Thyroid gland (tissue), 4 donors: ENCODE data around the gene NF1. TPM values are rescaled to one million over a fixed set of nuclear protein-coding genes. Genes with fewer than 3 reads are reported as not detected.

Experiments used
- DNase-seq, 2 donors: peaks; one replicate each; pipeline ENCODE4 v3.0.0-alpha.2; 2019
- H3K27ac ChIP-seq, 3 donors: fragments of 200-600 bp; sonication (generic); 1 replicate in 2 of 3; 2 replicates in 1 of 3; pipeline ENCODE4 v1.5.1; 2016 to 2019; ENCODE audit warnings: mild to moderate bottlenecking in 1 of 3, moderate library complexity in 1 of 3
- H3K27me3 ChIP-seq: fragments of 200-600 bp; sonication (generic); one replicate; pipeline ENCODE4 v1.5.1; 2019
- H3K36me3 ChIP-seq, 2 donors: fragments of 200-600 bp; sonication (generic); one replicate each; pipeline ENCODE4 v1.5.1; 2016 to 2019
- H3K4me1 ChIP-seq, 2 donors: fragments of 200-600 bp; sonication (generic); one replicate each; pipeline ENCODE4 v1.5.1; 2017 to 2019
- H3K4me3 ChIP-seq, 3 donors: fragments of 200-600 bp; sonication (generic); replicated peaks in 1 of 3; 1 replicate in 2 of 3; 2 replicates in 1 of 3; pipeline ENCODE4 v1.5.1; 2016; ENCODE audit warnings: mild to moderate bottlenecking in 1 of 3
- H3K9me3 ChIP-seq: fragments of 200-600 bp; sonication (generic); one replicate; pipeline ENCODE4 v1.5.1; 2017
- POLR2A ChIP-seq, 2 donors: fragments of 450-650 bp; IDR thresholded peaks; one replicate each; pipeline ENCODE4 v1.6.1; 2017; ENCODE audit warnings: antibody characterized with exemption in 2 of 2, mild to moderate bottlenecking in 2 of 2, moderate library complexity in 1 of 2
- WGBS, 2 donors: methylation state at CpG; one replicate each; pipeline ENCODE4 v1.1.5; 2017; 5-methylcytosine and 5-hydroxymethylcytosine counted together
- intact Hi-C: fragments of 100-400 bp; cut with DNase I; formaldehyde crosslinking; loops from one replicate; pipeline ENCODE4 v1.15.1; 2023
- total RNA-seq, 4 donors: library from RNA; depleted of rRNA; stranded (reverse); fragments of >200 nt; gene quantifications; one replicate each; pipeline ENCODE4 v1.2.3, GENCODE V29; 2016
- TF ChIP-seq, protein P1 (sequence below), 6 experiments: fragments of 200-600 bp in 3 of 6; fragments of 450-650 bp in 3 of 6; sonication (generic) in 3 of 6; IDR thresholded peaks; one replicate each; pipeline ENCODE4 v1.5.1; 2016 to 2019; ENCODE audit warnings: antibody characterized with exemption in 6 of 6, mild to moderate bottlenecking in 2 of 6, inconsistent platforms in 1 of 6, moderate library complexity in 1 of 6

The NF1 gene
- total RNA-seq, 4 donors from 2014 or later: 102 to 208 (median 129) TPM

DNA sequence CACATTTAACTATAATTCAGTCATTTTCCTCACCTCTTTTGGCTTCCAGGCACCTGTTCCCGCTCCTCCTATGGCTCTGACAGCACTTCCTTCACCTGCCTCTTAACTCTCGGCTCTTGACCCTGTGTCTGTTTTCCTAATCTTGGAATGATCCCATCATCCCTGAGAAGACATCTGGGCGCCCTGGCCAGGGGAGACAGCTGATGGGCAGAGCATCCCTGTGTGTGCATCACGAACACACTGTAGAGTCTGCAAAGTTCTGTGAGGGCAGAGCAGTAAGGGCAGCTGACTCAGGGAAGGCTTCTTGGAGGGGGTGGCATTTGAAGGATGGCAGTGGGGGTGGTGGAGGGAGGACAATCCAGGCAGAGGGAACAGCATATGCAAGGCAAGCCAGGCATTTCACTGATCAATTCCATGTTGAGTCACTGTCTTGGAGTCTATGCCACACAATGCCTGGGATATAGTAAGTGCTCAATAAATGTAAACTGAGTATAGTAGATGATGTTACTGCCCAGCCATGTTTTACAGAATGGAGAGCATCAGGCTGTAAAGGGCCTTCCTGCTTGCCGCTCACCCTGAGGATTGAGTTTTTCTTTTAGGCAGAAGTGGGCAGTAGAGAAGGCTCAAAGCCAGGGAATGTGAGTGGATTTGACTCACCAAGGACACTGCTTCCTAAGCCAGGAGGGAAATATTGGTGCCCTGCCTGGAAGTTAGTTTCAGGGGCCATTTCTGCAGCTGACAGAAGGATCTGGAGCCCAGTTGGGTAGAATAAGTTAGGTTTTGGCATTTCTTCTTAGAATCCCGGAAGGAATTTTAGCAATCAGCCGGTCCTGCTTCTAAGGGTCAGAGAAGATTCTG lies 290.9 kb downstream of the NF1 start:
- TF ChIP-seq POLR2A (IDR thresholded peaks at IDR 0.05): no peak
- TF ChIP-seq, protein P1, sequence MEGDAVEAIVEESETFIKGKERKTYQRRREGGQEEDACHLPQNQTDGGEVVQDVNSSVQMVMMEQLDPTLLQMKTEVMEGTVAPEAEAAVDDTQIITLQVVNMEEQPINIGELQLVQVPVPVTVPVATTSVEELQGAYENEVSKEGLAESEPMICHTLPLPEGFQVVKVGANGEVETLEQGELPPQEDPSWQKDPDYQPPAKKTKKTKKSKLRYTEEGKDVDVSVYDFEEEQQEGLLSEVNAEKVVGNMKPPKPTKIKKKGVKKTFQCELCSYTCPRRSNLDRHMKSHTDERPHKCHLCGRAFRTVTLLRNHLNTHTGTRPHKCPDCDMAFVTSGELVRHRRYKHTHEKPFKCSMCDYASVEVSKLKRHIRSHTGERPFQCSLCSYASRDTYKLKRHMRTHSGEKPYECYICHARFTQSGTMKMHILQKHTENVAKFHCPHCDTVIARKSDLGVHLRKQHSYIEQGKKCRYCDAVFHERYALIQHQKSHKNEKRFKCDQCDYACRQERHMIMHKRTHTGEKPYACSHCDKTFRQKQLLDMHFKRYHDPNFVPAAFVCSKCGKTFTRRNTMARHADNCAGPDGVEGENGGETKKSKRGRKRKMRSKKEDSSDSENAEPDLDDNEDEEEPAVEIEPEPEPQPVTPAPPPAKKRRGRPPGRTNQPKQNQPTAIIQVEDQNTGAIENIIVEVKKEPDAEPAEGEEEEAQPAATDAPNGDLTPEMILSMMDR (IDR thresholded peaks at IDR 0.05): no peak
- no peaks in the 10 kb centered on the region for H3K27me3 ChIP-seq
- no peaks in the 10 kb centered on the region for H3K9me3 ChIP-seq
- H3K27ac ChIP-seq: no peak overlapping the region
- H3K36me3 ChIP-seq: no peaks in the 10 kb centered on the region
- H3K4me3 ChIP-seq: no peak overlapping the region
- intact Hi-C loops: no loop called here
- 90 to 93% methylated on average over 7 of the region's 7 CpGs for WGBS, 2 donors
- no peak for DNase-seq
- H3K4me1 ChIP-seq: no peaks in the 10 kb centered on the region

DNA sequence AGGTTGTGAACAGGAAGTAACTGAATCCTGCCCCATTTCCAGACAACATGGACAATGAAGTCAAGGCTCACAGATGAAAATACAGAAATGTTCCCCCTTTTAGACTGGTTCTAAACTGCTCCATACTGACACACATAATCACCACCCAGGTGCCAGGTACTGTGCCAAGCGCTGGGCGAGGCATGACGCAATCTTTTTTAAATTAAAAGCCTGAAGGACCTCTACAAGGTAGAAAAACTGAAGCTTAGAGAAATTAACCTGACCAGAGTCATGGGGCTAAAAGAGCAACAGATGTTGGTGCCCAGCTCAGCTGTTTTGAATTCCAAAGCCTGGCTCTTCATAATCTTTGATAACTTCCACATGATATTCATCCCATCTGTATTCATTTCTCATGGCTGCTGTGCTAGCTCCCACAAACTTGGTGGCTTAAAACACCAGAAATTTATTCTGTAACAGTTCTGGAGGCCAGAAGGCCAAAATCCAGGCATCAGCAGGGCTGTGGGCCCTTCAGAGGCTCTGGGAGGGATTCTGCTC lies 291.8 kb downstream of the NF1 start:
- no peak overlapping the region for H3K27ac ChIP-seq
- 88 to 89% methylated on average over 3 of the region's 3 CpGs for WGBS, 2 donors

GRCh38 chr17:31387438-31387837 lies 292.7 kb downstream of the NF1 start:
- 78 to 86% methylated on average over 12 of the region's 12 CpGs for WGBS, 2 donors
- no peaks in the 10 kb centered on the region for H3K36me3 ChIP-seq
- no peak overlapping the region for H3K27ac ChIP-seq
- peaks cover 6% of the 10 kb centered on the region for H3K27me3 ChIP-seq
- intact Hi-C loops: no loop called here
- TF ChIP-seq, protein P1 (IDR thresholded peaks at IDR 0.05): no peak
- TF ChIP-seq POLR2A (IDR thresholded peaks at IDR 0.05): no peak
- H3K4me3 ChIP-seq: no peak overlapping the region
- H3K9me3 ChIP-seq: no peaks in the 10 kb centered on the region
- no peak for DNase-seq
- H3K4me1 ChIP-seq: peaks cover 3 to 13% of the 10 kb centered on the region in 2 donors

More for the DNA sequence above, 291.8 kb downstream of the NF1 start:
- H3K9me3 ChIP-seq: no peaks in the 10 kb centered on the region
- TF ChIP-seq, protein P1 (IDR thresholded peaks at IDR 0.05): no peak
- no peak for TF ChIP-seq POLR2A (IDR thresholded peaks at IDR 0.05)
- H3K36me3 ChIP-seq: no peaks in the 10 kb centered on the region
- DNase-seq: no peak
- intact Hi-C loops: no loop called here
- H3K4me3 ChIP-seq: no peak overlapping the region
- no peaks in the 10 kb centered on the region for H3K27me3 ChIP-seq
- peaks cover 0 to 6% of the 10 kb centered on the region in 2 donors for H3K4me1 ChIP-seq

DNA sequence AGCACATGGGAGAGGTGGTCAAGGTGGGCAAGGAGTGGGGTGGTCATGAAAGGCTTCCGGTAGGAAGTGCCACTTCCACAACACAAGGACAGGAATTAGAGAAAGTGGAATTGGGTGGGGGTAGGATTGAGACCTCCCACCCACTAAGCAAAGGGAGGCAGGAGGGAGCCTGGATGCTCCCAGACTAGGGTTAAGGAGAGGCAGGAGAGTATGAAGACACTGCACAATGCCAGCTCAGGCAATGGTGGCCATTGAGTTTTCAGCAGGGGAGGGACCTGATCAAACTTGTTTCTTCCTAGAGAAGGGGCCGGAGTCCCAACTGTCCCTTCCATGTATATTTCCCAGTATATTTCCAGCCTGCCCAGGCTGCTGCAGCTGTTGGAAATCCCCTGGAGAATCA lies 293.6 kb downstream of the NF1 start:
- DNase-seq: no peak
- no peak for TF ChIP-seq POLR2A (IDR thresholded peaks at IDR 0.05)
- TF ChIP-seq, protein P1 (IDR thresholded peaks at IDR 0.05): no peak
- WGBS, 2 donors: 67 to 88% methylated on average over 2 of the region's 2 CpGs
- H3K27me3 ChIP-seq: peaks cover 6% of the 10 kb centered on the region
- H3K9me3 ChIP-seq: no peaks in the 10 kb centered on the region
- intact Hi-C loops: no loop called here
- no peaks in the 10 kb centered on the region for H3K36me3 ChIP-seq
- H3K27ac ChIP-seq: no peak overlapping the region
- H3K4me3 ChIP-seq: no peak overlapping the region
- peaks cover 3 to 14% of the 10 kb centered on the region in 2 donors for H3K4me1 ChIP-seq
